ENCODE measurements around the gene ANKRA2. TPM values are rescaled to one million over a fixed set of nuclear protein-coding genes. Genes with fewer than 3 reads are reported as not detected.

ANKRA2 gene
- total RNA-seq, 1 donor from 2014 or later, result 19.2 TPM

- no peak for DNase-seq (ENCODE audit: low read depth)
- no peak for FAIRE-seq
- Histone ChIP-seq H3K36me3 (ENCODE audit: control insufficient read depth, insufficient read depth, low read length) (peaks cover 3% of the 10 kb centered on the region), H3K4me3 (ENCODE audit: low read depth, low read length) (peak overlapping the region; percentile 81), H3K27me3 (ENCODE audit: control insufficient read depth, insufficient read depth, low read length) (no peaks in the 10 kb centered on the region)
- TF ChIP-seq, protein P1, sequence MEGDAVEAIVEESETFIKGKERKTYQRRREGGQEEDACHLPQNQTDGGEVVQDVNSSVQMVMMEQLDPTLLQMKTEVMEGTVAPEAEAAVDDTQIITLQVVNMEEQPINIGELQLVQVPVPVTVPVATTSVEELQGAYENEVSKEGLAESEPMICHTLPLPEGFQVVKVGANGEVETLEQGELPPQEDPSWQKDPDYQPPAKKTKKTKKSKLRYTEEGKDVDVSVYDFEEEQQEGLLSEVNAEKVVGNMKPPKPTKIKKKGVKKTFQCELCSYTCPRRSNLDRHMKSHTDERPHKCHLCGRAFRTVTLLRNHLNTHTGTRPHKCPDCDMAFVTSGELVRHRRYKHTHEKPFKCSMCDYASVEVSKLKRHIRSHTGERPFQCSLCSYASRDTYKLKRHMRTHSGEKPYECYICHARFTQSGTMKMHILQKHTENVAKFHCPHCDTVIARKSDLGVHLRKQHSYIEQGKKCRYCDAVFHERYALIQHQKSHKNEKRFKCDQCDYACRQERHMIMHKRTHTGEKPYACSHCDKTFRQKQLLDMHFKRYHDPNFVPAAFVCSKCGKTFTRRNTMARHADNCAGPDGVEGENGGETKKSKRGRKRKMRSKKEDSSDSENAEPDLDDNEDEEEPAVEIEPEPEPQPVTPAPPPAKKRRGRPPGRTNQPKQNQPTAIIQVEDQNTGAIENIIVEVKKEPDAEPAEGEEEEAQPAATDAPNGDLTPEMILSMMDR (IDR thresholded peaks at IDR 0.05; ENCODE audit: insufficient read depth, low read length, severe bottlenecking), result no peak
Measured at GRCh38 chr5:73564675-73565074, 764 bp downstream of the ANKRA2 start.

GRCh38 chr5:73564018-73564417 is 1.4 kb downstream of the ANKRA2 start:
- H3K36me3 ChIP-seq (ENCODE audit: control insufficient read depth, insufficient read depth, low read length), result peaks cover 4% of the 10 kb centered on the region
- no peaks in the 10 kb centered on the region for H3K27me3 ChIP-seq (ENCODE audit: control insufficient read depth, insufficient read depth, low read length)
- TF ChIP-seq, protein P1 (IDR thresholded peaks at IDR 0.05; ENCODE audit: insufficient read depth, low read length, severe bottlenecking), result no peak
- no peak for DNase-seq (ENCODE audit: low read depth)
- no peak for FAIRE-seq
- peak overlapping the region; percentile 81 for H3K4me3 ChIP-seq (ENCODE audit: low read depth, low read length)

DNA sequence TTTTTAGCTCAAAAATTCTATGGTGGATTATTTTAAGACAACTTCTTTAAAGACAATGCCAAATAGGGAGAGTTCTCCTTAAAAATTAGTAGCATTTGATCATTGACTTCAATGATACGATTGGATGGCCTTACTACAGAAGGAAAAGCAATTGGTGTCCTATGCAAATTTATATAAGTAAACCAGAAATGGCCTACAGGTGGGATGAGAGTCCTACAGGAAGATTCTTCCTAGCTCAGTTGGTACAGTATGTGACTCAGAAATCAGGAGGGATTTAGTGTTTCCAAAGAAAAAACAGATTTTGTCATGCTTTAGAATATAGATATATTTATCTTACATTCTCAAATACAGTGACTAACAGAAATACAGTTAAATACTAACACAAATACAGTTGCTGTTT is 6.5 kb downstream of the ANKRA2 start:
- Histone ChIP-seq H3K36me3 (ENCODE audit: control insufficient read depth, insufficient read depth, low read length) (peaks cover 5% of the 10 kb centered on the region), H3K27me3 (ENCODE audit: control insufficient read depth, insufficient read depth, low read length) (no peaks in the 10 kb centered on the region), H3K4me3 (ENCODE audit: low read depth, low read length) (no peak overlapping the region)
- TF ChIP-seq, protein P1 (IDR thresholded peaks at IDR 0.05; ENCODE audit: insufficient read depth, low read length, severe bottlenecking), result no peak
- FAIRE-seq (no peak), DNase-seq (ENCODE audit: low read depth) (no peak)

DNA sequence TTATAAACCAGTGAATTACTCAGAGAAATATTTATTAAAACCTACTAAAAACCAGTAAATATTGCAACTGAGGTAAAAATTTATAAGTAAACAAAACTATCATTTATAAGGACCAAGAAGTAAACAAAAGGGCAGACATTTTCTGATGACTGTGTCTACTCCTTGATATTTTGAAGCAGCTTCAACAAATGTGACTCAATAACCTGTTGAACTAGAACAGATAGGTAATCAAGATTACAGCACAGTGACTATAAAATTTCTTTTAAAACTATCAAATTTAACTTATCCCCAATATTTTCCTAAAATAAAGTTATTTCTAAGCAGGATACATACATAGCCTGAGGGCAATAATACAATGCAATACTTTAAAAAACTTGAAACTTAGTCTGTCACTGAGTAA is 12.8 kb downstream of the ANKRA2 start:
- DNase-seq (ENCODE audit: low read depth) (no peak), FAIRE-seq (no peak)
- Histone ChIP-seq H3K27me3 (ENCODE audit: control insufficient read depth, insufficient read depth, low read length) (no peaks in the 10 kb centered on the region), H3K4me3 (ENCODE audit: low read depth, low read length) (no peak overlapping the region), H3K36me3 (ENCODE audit: control insufficient read depth, insufficient read depth, low read length) (peaks cover 5% of the 10 kb centered on the region)
- TF ChIP-seq, protein P1 (IDR thresholded peaks at IDR 0.05; ENCODE audit: insufficient read depth, low read length, severe bottlenecking), result no peak

GRCh38 chr5:73550016-73550415 is 15.4 kb downstream of the ANKRA2 start:
- FAIRE-seq, result no peak
- no peak overlapping the region for H3K4me3 ChIP-seq (ENCODE audit: low read depth, low read length)
- peaks cover 4% of the 10 kb centered on the region for H3K36me3 ChIP-seq (ENCODE audit: control insufficient read depth, insufficient read depth, low read length)
- TF ChIP-seq, protein P1 (IDR thresholded peaks at IDR 0.05; ENCODE audit: insufficient read depth, low read length, severe bottlenecking), result no peak
- H3K27me3 ChIP-seq (ENCODE audit: control insufficient read depth, insufficient read depth, low read length), result no peaks in the 10 kb centered on the region
- no peak for DNase-seq (ENCODE audit: low read depth)

DNA sequence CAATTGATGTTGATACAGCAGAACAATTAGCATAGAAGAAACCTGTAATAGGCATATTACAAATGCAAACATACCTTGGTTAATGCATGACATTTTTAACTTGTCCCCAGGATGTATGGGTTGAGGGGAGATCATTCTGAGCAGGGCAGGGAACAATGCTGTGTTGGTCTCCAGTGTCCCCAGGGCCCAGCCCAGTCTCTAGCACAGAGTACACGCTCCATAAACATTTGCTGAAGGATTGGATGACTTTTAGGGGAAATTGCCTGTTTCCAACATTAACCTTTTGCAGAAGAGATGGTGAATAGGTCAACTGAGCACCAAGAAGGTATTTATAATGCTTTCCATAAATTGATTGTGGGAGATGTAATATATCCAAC is 20.0 kb downstream of the ANKRA2 start:
- DNase-seq (ENCODE audit: low read depth) (no peak), FAIRE-seq (no peak)
- Histone ChIP-seq H3K4me3 (ENCODE audit: low read depth, low read length) (no peak overlapping the region), H3K27me3 (ENCODE audit: control insufficient read depth, insufficient read depth, low read length) (no peaks in the 10 kb centered on the region), H3K36me3 (ENCODE audit: control insufficient read depth, insufficient read depth, low read length) (no peaks in the 10 kb centered on the region)
- TF ChIP-seq, protein P1 (IDR thresholded peaks at IDR 0.05; ENCODE audit: insufficient read depth, low read length, severe bottlenecking), result no peak
